Activated T-helper 1 cell treated with anti-CD3 and anti-CD28 coated beads, Interleukin-12 subunit alpha, Interleukin-12 subunit beta, Interleukin-2, Interleukin-4 antibody, amounts not matched to agents 30 ng/mL and 10 ng/mL and 1 ng/mL, durations not matched to agents 14 hours and 24 hours and 36 hours (primary cell): ENCODE results near the gene DNM2. TPM values are rescaled to one million over a fixed set of nuclear protein-coding genes. Genes with fewer than 3 reads are reported as not detected.
A peak's percentile ranks its signal among the peaks of the same experiment; 100 is the strongest.
"Not testable (repeated sequence)": the region's sequence is repeated elsewhere in the genome, so short reads cannot be mapped to it uniquely, and the experiment has no call there.

Experiments used
- DNase-seq: peaks from one replicate; pipeline ENCODE4 v3.0.0; 2021; ENCODE audit warnings: low spot score
- H3K27ac Mint-ChIP-seq: one replicate; pipeline ENCODE4 v1.8.0; 2021; ENCODE audit warnings: mild to moderate bottlenecking, mixed read lengths
- H3K27me3 Mint-ChIP-seq: one replicate; pipeline ENCODE4 v1.8.0; 2022; ENCODE audit warnings: mild to moderate bottlenecking, moderate library complexity, mixed read lengths; ENCODE audit not compliant: insufficient read depth
- H3K36me3 Mint-ChIP-seq: one replicate; pipeline ENCODE4 v1.8.0; 2021; ENCODE audit warnings: low read depth, mixed read lengths
- H3K4me1 Mint-ChIP-seq: one replicate; pipeline ENCODE4 v1.8.0; 2021; ENCODE audit warnings: low read depth, mixed read lengths
- H3K4me3 Mint-ChIP-seq: one replicate; pipeline ENCODE4 v1.8.0; 2021; ENCODE audit warnings: mild to moderate bottlenecking, moderate library complexity, mixed read lengths
- H3K9me3 Mint-ChIP-seq: one replicate; pipeline ENCODE4 v1.8.0; 2021; ENCODE audit warnings: mixed read lengths
- intact Hi-C: fragments of 100-400 bp; cut with micrococcal nuclease; formaldehyde crosslinking; loops from one replicate; pipeline ENCODE4 v1.15.1; 2024
- total RNA-seq: library from RNA; stranded (reverse); gene quantifications from 2 replicates; pipeline ENCODE4 v1.2.3, GENCODE V29; 2022

DNM2 gene
- total RNA-seq, 1 donor from 2014 or later = 240 TPM

GRCh38 chr19:10852098-10852800 is 134.4 kb downstream of the DNM2 start:
- H3K9me3 Mint-ChIP-seq = no peaks in the 10 kb centered on the region
- no peak overlapping the region for H3K27ac Mint-ChIP-seq
- peaks cover 7% of the 10 kb centered on the region for H3K4me1 Mint-ChIP-seq
- intact Hi-C loops = no loop called here
- DNase-seq = no peak
- H3K4me3 Mint-ChIP-seq = no peak overlapping the region
- H3K36me3 Mint-ChIP-seq = no peaks in the 10 kb centered on the region
- no peaks in the 10 kb centered on the region for H3K27me3 Mint-ChIP-seq

DNA sequence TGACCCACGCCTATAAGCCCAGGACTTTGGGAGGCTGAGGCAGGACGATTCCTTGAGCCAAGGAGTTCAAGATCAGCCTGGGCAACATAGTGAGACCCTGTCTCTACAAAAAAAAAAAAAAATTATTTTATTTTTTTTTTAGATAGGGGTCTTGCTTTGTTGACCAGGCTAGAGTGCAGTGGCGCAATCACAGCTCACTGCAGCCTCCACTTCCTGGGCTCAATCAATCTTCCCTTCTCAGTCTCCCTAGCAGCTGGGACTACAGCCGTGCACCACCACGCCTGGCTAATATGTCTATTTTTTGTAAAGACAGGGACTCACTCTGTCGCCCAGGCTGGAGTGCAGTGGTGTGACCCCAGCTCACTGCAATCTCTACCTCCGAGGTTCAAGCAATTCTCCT is 135.1 kb downstream of the DNM2 start:
- Mint-ChIP-seq H3K9me3 (no peaks in the 10 kb centered on the region), H3K27me3 (no peaks in the 10 kb centered on the region), H3K4me1 (peaks cover 7% of the 10 kb centered on the region), H3K27ac (no peak overlapping the region), H3K36me3 (no peaks in the 10 kb centered on the region), H3K4me3 (no peak overlapping the region)
- intact Hi-C loops = no loop called here
- no peak for DNase-seq

DNA sequence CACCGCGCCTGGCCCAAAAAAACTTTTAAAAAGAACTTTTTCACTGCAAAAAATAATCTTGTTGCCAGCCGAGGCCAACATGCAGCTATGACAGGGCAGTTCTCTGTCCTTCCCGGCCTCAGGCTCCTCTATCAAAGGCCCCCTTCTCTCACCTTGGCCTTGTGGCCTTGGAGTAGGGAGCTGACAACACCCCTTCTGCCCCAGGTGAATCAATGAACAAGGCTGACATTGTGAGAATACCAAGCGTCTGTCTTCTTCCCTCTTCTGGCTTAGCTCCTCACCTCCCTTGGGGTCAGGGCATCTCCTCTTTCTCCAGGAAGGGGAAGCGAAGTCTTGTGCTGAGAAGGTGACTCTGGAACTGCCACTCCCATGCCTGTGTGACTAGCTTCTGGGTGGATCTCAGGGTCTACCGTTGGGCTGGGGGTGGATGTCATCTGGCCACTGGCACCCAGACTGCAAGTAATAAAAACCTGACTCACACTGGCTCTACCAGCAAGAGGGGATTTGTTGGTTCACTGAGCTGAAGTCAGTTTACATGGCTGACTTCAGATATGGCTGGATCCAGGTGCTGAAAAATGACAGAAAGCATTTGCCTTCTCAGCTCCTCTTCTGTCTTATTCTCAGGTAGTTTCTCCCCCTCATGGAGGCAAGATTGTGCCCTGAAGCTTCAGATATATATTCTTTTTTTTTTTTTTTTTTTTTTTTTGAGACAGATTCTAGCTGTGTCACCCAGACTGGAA is 136.6 kb downstream of the DNM2 start:
- no peaks in the 10 kb centered on the region for H3K4me1 Mint-ChIP-seq
- no peaks in the 10 kb centered on the region for H3K36me3 Mint-ChIP-seq
- no peaks in the 10 kb centered on the region for H3K27me3 Mint-ChIP-seq
- no peak overlapping the region for H3K4me3 Mint-ChIP-seq
- intact Hi-C loops = no loop called here
- DNase-seq = no peak
- H3K9me3 Mint-ChIP-seq = no peaks in the 10 kb centered on the region
- peak overlapping the region; percentile 12 for H3K27ac Mint-ChIP-seq

DNA sequence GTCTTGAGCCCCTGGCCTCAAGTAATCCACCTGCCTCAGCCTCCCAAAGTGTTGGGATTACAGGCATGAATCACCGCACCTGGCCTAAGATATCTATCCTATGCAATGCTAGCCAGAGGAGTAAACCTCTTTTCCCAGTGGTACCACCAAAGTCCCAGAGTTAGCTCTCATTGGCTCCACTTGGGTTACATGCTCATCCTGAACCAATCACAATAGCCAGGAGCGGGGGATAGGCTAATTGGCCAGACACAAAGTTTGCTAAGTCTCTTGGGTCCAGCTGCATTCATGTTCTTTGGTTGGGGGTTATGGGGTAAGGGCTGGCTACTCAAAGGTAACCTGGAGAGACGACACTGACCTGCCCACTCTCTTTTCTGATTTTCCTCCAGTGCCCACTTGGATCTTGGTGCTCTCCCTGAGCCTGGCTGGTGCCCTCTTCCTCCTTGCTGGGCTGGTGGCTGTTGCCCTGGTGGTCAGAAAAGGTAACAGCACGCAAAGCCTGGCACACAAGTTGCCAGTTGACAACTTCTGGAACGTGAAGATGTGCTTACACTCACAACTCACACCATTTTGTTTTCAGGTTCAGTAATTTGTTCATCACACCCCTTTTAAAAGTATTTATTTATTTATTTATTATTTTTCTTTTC is 138.1 kb downstream of the DNM2 start:
- no peaks in the 10 kb centered on the region for H3K36me3 Mint-ChIP-seq
- H3K4me3 Mint-ChIP-seq = no peak overlapping the region
- H3K9me3 Mint-ChIP-seq = no peaks in the 10 kb centered on the region
- no peak overlapping the region for H3K27ac Mint-ChIP-seq
- intact Hi-C loops = no loop called here
- DNase-seq = no peak
- no peaks in the 10 kb centered on the region for H3K27me3 Mint-ChIP-seq
- no peaks in the 10 kb centered on the region for H3K4me1 Mint-ChIP-seq

GRCh38 chr19:10856899-10857298 is 139.0 kb downstream of the DNM2 start:
- H3K4me3 Mint-ChIP-seq, intact Hi-C loops, H3K36me3 Mint-ChIP-seq, H3K27me3 Mint-ChIP-seq, H3K27ac Mint-ChIP-seq, H3K9me3 Mint-ChIP-seq, H3K4me1 Mint-ChIP-seq, DNase-seq: not testable (repeated sequence)

DNA sequence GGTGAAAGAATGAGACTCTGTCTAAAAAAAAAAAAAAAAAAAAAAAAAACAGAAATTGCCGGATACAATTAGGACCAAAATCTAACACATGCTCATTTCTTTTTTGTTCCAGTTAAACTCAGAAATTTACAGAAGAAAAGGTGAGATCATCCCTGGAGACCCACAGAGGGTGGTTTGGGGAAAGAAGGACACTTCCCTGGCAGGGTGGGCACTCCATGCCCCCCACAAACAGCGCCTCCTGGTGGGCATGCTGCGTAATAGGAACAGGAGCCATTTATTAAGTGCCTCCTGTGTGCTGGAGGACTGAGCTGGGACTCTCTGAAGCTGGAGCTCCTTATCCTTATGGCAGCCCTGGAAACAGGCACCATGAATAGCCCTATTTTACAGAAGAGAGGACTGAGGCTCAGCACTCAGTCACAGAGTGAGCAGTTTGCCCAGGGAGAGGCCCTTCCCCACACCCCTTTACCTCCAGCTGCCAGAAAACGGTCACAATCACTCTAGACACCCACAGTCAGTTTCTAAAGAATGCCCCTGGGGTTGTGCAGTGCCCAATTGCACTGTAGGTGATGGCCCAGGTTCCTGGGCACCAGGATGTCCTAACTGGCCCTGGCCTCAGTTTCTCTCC is 140.4 kb downstream of the DNM2 start:
- H3K27me3 Mint-ChIP-seq = no peaks in the 10 kb centered on the region
- H3K4me1 Mint-ChIP-seq = peaks cover 7% of the 10 kb centered on the region
- no peak overlapping the region for H3K4me3 Mint-ChIP-seq
- H3K27ac Mint-ChIP-seq = no peak overlapping the region
- intact Hi-C loops = no loop called here
- no peaks in the 10 kb centered on the region for H3K36me3 Mint-ChIP-seq
- no peak for DNase-seq
- no peaks in the 10 kb centered on the region for H3K9me3 Mint-ChIP-seq

GRCh38 chr19:10861103-10861651 is 143.3 kb downstream of the DNM2 start:
- Mint-ChIP-seq H3K9me3 (no peaks in the 10 kb centered on the region), H3K4me3 (no peak overlapping the region), H3K36me3 (no peaks in the 10 kb centered on the region), H3K4me1 (peaks cover 21% of the 10 kb centered on the region), H3K27ac (peak overlapping the region; percentile 7), H3K27me3 (no peaks in the 10 kb centered on the region)
- intact Hi-C loops = no loop called here
- DNase-seq = no peak

GRCh38 chr19:10862561-10863106 is 144.8 kb downstream of the DNM2 start:
- Mint-ChIP-seq H3K27me3 (no peaks in the 10 kb centered on the region), H3K27ac (no peak overlapping the region), H3K4me3 (no peak overlapping the region), H3K4me1 (peaks cover 21% of the 10 kb centered on the region), H3K9me3 (no peaks in the 10 kb centered on the region), H3K36me3 (no peaks in the 10 kb centered on the region)
- no peak for DNase-seq
- intact Hi-C loops = no loop called here

- DNase-seq = no peak
- peaks cover 27% of the 10 kb centered on the region for H3K4me1 Mint-ChIP-seq
- intact Hi-C loops = no loop called here
- no peak overlapping the region for H3K4me3 Mint-ChIP-seq
- H3K36me3 Mint-ChIP-seq = peaks cover 2% of the 10 kb centered on the region
- peak overlapping the region; percentile 40 for H3K27ac Mint-ChIP-seq
- H3K27me3 Mint-ChIP-seq = no peaks in the 10 kb centered on the region
- no peaks in the 10 kb centered on the region for H3K9me3 Mint-ChIP-seq
Measured at GRCh38 chr19:10863107-10863717, 145.3 kb downstream of the DNM2 start.

GRCh38 chr19:10864538-10864899 is 146.6 kb downstream of the DNM2 start:
- H3K27ac Mint-ChIP-seq = peak overlapping the region; percentile 46

DNA sequence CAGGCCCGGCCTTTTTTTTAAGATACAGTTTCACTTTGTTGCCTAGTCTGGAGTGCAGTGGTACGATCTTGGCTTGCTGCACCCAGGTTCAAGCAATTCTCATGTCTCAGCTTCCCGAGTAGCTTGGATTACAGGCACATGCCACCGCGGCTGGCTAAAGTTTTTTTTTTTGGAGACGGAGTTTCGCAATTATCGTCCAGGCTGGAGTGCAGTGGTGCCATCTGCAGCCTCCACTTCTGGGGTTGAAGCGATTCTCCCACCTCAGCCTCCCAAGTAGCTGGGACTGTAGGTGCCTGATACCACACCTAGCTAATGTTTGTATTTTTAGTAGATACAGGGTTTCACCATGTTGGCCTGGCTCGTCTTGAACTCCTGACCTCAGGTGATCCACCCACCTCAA is 148.6 kb downstream of the DNM2 start:
- Mint-ChIP-seq H3K9me3 (no peaks in the 10 kb centered on the region), H3K4me1 (peaks cover 38% of the 10 kb centered on the region), H3K4me3 (no peak overlapping the region), H3K27ac (no peak overlapping the region), H3K27me3 (no peaks in the 10 kb centered on the region), H3K36me3 (peaks cover 3% of the 10 kb centered on the region)
- intact Hi-C loops = no loop called here
- no peak for DNase-seq

More at GRCh38 chr19:10864538-10864899, 146.6 kb downstream of the DNM2 start:
- Mint-ChIP-seq H3K36me3 (peaks cover 3% of the 10 kb centered on the region), H3K4me3 (no peak overlapping the region), H3K27me3 (no peaks in the 10 kb centered on the region), H3K4me1 (peaks cover 30% of the 10 kb centered on the region), H3K9me3 (no peaks in the 10 kb centered on the region)
- intact Hi-C loops = loop anchor here (1.0 kb wide), 3 partner anchors 28 to 147 kb away; partner anchors contain the start of gene TMED1
- peak; percentile 68 for DNase-seq

DNA sequence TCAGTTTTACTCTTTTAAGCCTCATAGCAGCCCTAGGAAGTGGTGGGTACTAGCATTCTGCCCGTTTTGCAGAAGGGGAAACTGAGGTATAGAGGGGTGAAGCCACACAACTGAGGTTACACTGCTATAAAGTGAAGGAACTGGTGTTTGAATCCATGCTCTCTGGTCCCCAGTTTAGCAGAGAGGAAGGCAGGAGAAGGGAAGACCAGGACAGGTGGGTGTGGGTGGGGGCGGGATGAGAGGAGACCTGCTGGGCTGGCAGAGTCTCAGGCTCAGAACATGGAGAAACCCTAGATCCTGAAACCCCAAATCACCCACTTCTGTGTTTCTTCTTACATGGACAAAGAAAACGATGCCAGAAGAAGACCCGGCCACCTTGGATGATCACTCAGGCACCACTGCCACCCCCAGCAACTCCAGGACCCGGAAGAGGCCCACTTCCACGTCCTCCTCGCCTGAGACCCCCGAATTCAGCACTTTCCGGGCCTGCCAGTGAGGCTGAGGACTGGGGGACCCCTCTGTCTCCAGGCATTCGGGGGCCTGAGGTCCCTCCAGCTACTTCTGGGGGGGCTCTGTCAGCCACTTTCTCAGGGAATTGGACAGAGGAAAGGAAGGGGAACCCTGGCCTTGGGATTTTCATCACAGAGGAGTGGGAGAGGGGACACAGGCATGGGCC is 151.1 kb downstream of the DNM2 start:
- Mint-ChIP-seq H3K4me1 (peaks cover 35% of the 10 kb centered on the region), H3K27ac (no peak overlapping the region), H3K9me3 (no peaks in the 10 kb centered on the region), H3K4me3 (no peak overlapping the region), H3K27me3 (no peaks in the 10 kb centered on the region), H3K36me3 (peaks cover 8% of the 10 kb centered on the region)
- DNase-seq = no peak
- intact Hi-C loops = no loop called here
